Right cardiac atrium (tissue), 5 donors: ENCODE data around the gene SLC6A16. TPM values are rescaled to one million over a fixed set of nuclear protein-coding genes. Genes with fewer than 3 reads are reported as not detected.

ENCODE experiments used
- ATAC-seq, 2 donors: fragments of 200-7000 bp; cut with Tn5 transposase; one replicate each; pipeline versions ENCODE4 v1.8.0 to v1.9.1; 2020; ENCODE audit warnings: moderate library complexity in 2 of 2, mild to moderate bottlenecking in 1 of 2
- DNase-seq, 3 donors: peaks; one replicate each; pipeline ENCODE4 v3.0.0-alpha.2; 2020
- H3K27ac ChIP-seq: one replicate; pipeline ENCODE4 v1.5.1; 2013; ENCODE audit warnings: mild to moderate bottlenecking, low read length, control low read depth, moderate library complexity
- H3K27me3 ChIP-seq: one replicate; pipeline ENCODE4 v1.6.1; 2013; ENCODE audit not compliant: control insufficient read depth, insufficient read depth
- H3K4me1 ChIP-seq: one replicate; pipeline ENCODE4 v1.6.1; 2013; ENCODE audit warnings: low read length; ENCODE audit not compliant: control insufficient read depth, insufficient read depth
- H3K4me3 ChIP-seq: one replicate; pipeline ENCODE4 v1.5.1; 2013; ENCODE audit warnings: low read length, control low read depth
- H3K9me3 ChIP-seq: one replicate; pipeline ENCODE4 v1.6.1; 2013; ENCODE audit warnings: low read length; ENCODE audit not compliant: control insufficient read depth
- WGBS: extraction: QIAGEN DNeasy Blood & Tissue Kit; methylation state at CpG from one replicate; pipeline ENCODE4 v1.1.7; 2013; 5-methylcytosine and 5-hydroxymethylcytosine counted together
- intact Hi-C, 4 donors: fragments of 100-400 bp; cut with DNase I; formaldehyde crosslinking; loops; one replicate each; pipeline versions ENCODE4 v1.11.0 to v1.14.0; 2022 to 2023
- polyA plus RNA-seq: library from polyadenylated mRNA; stranded (reverse); fragments of 200-250 nt; gene quantifications from one replicate; pipeline ENCODE4 v1.2.3, GENCODE V29; 2013
- total RNA-seq, 4 donors: library from RNA; stranded (reverse); fragmentation: NEBNext Ultra II Directional; extraction: Animal tissue kit (Norgen Biotek cat#: 25700); gene quantifications; one replicate each; pipeline ENCODE4 v1.2.1, GENCODE V29; 2021
- donor health status: healthy with polysubstance abuse.
- donor health status: DM: no; HTN: yes; CAD: no.
- donor health status: DM: no; HTN: no; CAD: no.
- donor health status: DM: no; HTN: yes; CAD: no; lungs with severe emphysema.
- donor health status: DM: yes; HTN: yes; CAD: no.

Gene SLC6A16
- total and polyA plus RNA-seq, 5 donors: 1.2 to 2.1 (median 1.8) TPM

GRCh38 chr19:49361438-49362047, 36.6 kb upstream of the SLC6A16 start:
- DNase-seq: peak; percentile 86 to 96 (median 94)
- peak; percentile 64 to 65 for ATAC-seq
- Histone ChIP-seq H3K4me3 (peak overlapping the region; percentile 78), H3K9me3 (no peaks in the 10 kb centered on the region), H3K27ac (peak overlapping the region; percentile 93), H3K4me1 (peaks cover 5% of the 10 kb centered on the region), H3K27me3 (no peaks in the 10 kb centered on the region)
- WGBS: 2% methylated on average over 27 of the region's 27 CpGs
- intact Hi-C loops: loop anchor here in 1 of 4 donors (10.0 kb wide), 1 partner anchor 83 kb away; the partner anchor contains the start of gene SLC17A7

- Histone ChIP-seq H3K27me3 (no peaks in the 10 kb centered on the region), H3K4me1 (peaks cover 7% of the 10 kb centered on the region), H3K27ac (peak overlapping the region; percentile 13), H3K9me3 (no peaks in the 10 kb centered on the region), H3K4me3 (no peak overlapping the region)
- intact Hi-C loops: loop anchor here in 1 of 4 donors (10.0 kb wide), 1 partner anchor 85 kb away; the partner anchor contains the start of gene SLC17A7
- 75% methylated on average over 17 of the region's 17 CpGs for WGBS
- peak in 1 of 3 donors; percentile 57 for DNase-seq
- ATAC-seq: no peak
These were observed 35.1 kb upstream of the SLC6A16 start for GRCh38 chr19:49359851-49360820.

DNA sequence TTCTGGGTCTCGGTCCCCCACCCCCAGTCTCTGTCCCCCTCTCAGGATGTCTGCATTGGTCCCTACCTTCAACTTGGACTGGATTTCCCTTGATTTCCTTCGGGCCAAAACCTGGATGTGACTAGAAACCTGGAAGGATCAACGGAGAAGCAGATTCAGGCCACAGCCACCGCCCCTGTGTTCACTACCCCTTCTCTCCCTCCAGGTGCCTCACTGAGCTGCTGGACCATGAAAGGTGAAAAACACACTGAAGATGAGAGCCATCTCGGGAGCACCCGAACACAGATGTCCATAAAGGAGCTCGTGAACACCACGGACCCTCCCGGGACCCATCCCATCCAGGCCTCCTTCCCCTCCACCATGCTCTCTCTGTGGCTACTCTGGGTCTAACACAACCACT, 32.2 kb upstream of the SLC6A16 start:
- peaks cover 7% of the 10 kb centered on the region for H3K4me1 ChIP-seq
- no peak overlapping the region for H3K4me3 ChIP-seq
- WGBS: 78% methylated on average over 9 of the region's 9 CpGs
- no peaks in the 10 kb centered on the region for H3K9me3 ChIP-seq
- H3K27me3 ChIP-seq: no peaks in the 10 kb centered on the region
- ATAC-seq: no peak
- intact Hi-C loops: no loop called here
- no peak overlapping the region for H3K27ac ChIP-seq
- peak in 1 of 3 donors; percentile 1 for DNase-seq

- intact Hi-C loops: no loop called here
- H3K4me3 ChIP-seq: no peak overlapping the region
- ATAC-seq: no peak
- H3K4me1 ChIP-seq: peaks cover 7% of the 10 kb centered on the region
- peak overlapping the region; percentile 40 for H3K27ac ChIP-seq
- H3K27me3 ChIP-seq: no peaks in the 10 kb centered on the region
- no peaks in the 10 kb centered on the region for H3K9me3 ChIP-seq
- WGBS: 30% methylated on average over 7 of the region's 7 CpGs
- no peak for DNase-seq
These were observed 31.4 kb upstream of the SLC6A16 start for GRCh38 chr19:49356382-49356781.

- Histone ChIP-seq H3K4me1 (peaks cover 7% of the 10 kb centered on the region), H3K27ac (no peak overlapping the region), H3K4me3 (no peak overlapping the region), H3K27me3 (no peaks in the 10 kb centered on the region), H3K9me3 (no peaks in the 10 kb centered on the region)
- DNase-seq (peak; percentile 59 to 83 (median 70)), ATAC-seq (peak; percentile 59 to 74)
- intact Hi-C loops: no loop called here
- WGBS: 36% methylated on average over 12 of the region's 12 CpGs
These were observed 30.9 kb upstream of the SLC6A16 start for GRCh38 chr19:49355909-49356353.

- Histone ChIP-seq H3K4me3 (no peak overlapping the region), H3K27ac (no peak overlapping the region), H3K9me3 (no peaks in the 10 kb centered on the region), H3K27me3 (no peaks in the 10 kb centered on the region), H3K4me1 (no peaks in the 10 kb centered on the region)
- 89% methylated on average over 2 of the region's 2 CpGs for WGBS
- intact Hi-C loops: no loop called here
- ATAC-seq (no peak), DNase-seq (no peak)
These were observed 24.6 kb upstream of the SLC6A16 start for GRCh38 chr19:49349567-49349966.

- Histone ChIP-seq H3K4me3 (no peak overlapping the region), H3K27me3 (no peaks in the 10 kb centered on the region), H3K4me1 (no peaks in the 10 kb centered on the region), H3K27ac (no peak overlapping the region), H3K9me3 (no peaks in the 10 kb centered on the region)
- DNase-seq (no peak), ATAC-seq (no peak)
- 89% methylated on average over 12 of the region's 12 CpGs for WGBS
- intact Hi-C loops: no loop called here
These were observed 23.6 kb upstream of the SLC6A16 start for GRCh38 chr19:49348305-49349189.

DNA sequence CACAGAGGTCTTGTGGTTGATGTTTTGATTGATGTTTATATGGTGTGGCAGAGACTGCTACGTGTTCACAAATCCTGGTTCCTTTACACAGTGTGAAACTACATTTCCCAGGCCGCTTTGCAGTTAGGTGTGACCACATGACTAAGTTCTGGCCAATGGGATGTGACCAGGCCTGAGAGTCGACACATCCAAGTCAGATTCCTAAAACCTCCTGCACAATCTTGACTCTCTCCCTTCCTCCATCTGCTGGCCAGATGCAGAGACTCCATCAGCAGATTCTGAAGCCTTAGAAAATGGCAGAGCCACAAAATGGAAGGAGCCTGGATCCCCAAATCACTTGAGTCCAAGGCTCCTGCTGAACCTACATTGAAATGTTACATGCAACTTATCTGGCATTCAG, 22.8 kb upstream of the SLC6A16 start:
- H3K27me3 ChIP-seq: no peaks in the 10 kb centered on the region
- ATAC-seq: peak; percentile 66 to 70
- no peak overlapping the region for H3K27ac ChIP-seq
- DNase-seq: no peak
- H3K4me3 ChIP-seq: no peak overlapping the region
- H3K9me3 ChIP-seq: no peaks in the 10 kb centered on the region
- WGBS: 64% methylated on average over 3 of the region's 3 CpGs
- H3K4me1 ChIP-seq: no peaks in the 10 kb centered on the region
- intact Hi-C loops: no loop called here

DNA sequence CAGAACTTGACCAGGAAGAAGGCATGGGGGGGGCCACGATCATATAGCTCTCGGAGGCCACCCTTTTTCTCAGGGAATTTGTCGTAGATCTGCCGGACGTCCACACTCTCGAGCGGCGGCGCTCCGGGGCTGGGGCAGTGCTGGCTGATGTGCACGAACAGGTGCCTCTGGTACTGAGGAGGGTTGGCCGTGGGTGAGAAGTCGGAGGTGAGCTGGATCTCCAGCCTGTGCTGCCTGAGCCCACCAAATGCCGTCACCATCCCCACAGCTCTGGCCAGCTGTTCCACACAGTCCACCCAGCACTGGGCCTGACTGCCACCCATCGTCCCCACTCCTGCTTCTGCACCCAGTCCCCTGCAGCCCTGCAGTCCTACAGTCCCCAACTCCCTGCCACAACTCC, 22.2 kb upstream of the SLC6A16 start:
- Histone ChIP-seq H3K4me3 (no peak overlapping the region), H3K9me3 (no peaks in the 10 kb centered on the region), H3K27me3 (no peaks in the 10 kb centered on the region), H3K27ac (no peak overlapping the region), H3K4me1 (no peaks in the 10 kb centered on the region)
- DNase-seq: no peak
- 94% methylated on average over 15 of the region's 15 CpGs for WGBS
- peak; percentile 17 to 35 for ATAC-seq
- intact Hi-C loops: no loop called here

GRCh38 chr19:49344505-49345423, 19.8 kb upstream of the SLC6A16 start:
- 79% methylated on average over 11 of the region's 11 CpGs for WGBS
- H3K27me3 ChIP-seq: no peaks in the 10 kb centered on the region
- H3K27ac ChIP-seq: no peak overlapping the region
- DNase-seq (no peak), ATAC-seq (no peak)
- no peak overlapping the region for H3K4me3 ChIP-seq
- H3K4me1 ChIP-seq: no peaks in the 10 kb centered on the region
- H3K9me3 ChIP-seq: no peaks in the 10 kb centered on the region
- intact Hi-C loops: no loop called here
